ENCODE measurements around the gene SULT6B1.

DNA sequence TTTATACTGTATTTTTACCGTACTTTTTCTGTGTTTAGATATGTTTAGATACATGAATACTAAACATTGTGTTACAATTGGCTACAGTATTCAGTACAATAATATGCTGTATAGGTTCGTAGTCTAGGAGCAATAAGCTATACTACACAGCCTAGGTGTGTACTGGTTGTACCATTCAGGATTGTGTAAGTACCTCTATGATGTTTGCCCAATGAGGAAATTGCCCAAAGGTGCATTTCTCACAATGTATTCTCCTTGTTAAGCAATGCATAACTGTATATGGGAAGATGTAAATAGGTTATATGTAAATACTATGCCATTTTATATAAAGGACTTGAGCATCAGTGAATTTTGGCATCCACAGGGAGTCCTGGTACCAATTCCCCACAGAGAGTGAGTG is 42.4 kb downstream of the SULT6B1 start:
- TF ChIP-seq, protein P1, sequence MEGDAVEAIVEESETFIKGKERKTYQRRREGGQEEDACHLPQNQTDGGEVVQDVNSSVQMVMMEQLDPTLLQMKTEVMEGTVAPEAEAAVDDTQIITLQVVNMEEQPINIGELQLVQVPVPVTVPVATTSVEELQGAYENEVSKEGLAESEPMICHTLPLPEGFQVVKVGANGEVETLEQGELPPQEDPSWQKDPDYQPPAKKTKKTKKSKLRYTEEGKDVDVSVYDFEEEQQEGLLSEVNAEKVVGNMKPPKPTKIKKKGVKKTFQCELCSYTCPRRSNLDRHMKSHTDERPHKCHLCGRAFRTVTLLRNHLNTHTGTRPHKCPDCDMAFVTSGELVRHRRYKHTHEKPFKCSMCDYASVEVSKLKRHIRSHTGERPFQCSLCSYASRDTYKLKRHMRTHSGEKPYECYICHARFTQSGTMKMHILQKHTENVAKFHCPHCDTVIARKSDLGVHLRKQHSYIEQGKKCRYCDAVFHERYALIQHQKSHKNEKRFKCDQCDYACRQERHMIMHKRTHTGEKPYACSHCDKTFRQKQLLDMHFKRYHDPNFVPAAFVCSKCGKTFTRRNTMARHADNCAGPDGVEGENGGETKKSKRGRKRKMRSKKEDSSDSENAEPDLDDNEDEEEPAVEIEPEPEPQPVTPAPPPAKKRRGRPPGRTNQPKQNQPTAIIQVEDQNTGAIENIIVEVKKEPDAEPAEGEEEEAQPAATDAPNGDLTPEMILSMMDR (IDR thresholded peaks at IDR 0.05; ENCODE audit: insufficient read depth, low read length, poor library complexity, severe bottlenecking) = no peak
- TF ChIP-seq EZH2phosphoT487 (conservative IDR thresholded peaks at IDR 0.05; ENCODE audit: low read length) = no peak

All from SU-DHL-6 (cell line).